Loucy (cell line): ENCODE data around the gene CEMIP2.

Source experiments
- EZH2phosphoT487 ChIP-seq: fragments of 200-600 bp; IDR thresholded peaks from 2 replicates; pipeline ENCODE4 v1.6.1; 2018; ENCODE audit warnings: antibody characterized with exemption, mild to moderate bottlenecking, moderate library complexity, borderline replicate concordance
- TF ChIP-seq, protein P1 (sequence below): fragments of 200-600 bp; sonication (generic); conservative IDR thresholded peaks from 2 replicates; pipeline ENCODE4 v1.5.1; 2014; ENCODE audit warnings: mild to moderate bottlenecking, antibody characterized with exemption, low read length

- TF ChIP-seq, protein P1, sequence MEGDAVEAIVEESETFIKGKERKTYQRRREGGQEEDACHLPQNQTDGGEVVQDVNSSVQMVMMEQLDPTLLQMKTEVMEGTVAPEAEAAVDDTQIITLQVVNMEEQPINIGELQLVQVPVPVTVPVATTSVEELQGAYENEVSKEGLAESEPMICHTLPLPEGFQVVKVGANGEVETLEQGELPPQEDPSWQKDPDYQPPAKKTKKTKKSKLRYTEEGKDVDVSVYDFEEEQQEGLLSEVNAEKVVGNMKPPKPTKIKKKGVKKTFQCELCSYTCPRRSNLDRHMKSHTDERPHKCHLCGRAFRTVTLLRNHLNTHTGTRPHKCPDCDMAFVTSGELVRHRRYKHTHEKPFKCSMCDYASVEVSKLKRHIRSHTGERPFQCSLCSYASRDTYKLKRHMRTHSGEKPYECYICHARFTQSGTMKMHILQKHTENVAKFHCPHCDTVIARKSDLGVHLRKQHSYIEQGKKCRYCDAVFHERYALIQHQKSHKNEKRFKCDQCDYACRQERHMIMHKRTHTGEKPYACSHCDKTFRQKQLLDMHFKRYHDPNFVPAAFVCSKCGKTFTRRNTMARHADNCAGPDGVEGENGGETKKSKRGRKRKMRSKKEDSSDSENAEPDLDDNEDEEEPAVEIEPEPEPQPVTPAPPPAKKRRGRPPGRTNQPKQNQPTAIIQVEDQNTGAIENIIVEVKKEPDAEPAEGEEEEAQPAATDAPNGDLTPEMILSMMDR = no peak
- TF ChIP-seq EZH2phosphoT487 = no peak
Observed at GRCh38 chr9:71693607-71694006, 74.7 kb downstream of the CEMIP2 start.
